ENCODE measurements around the gene THUMPD3.

THUMPD3 gene

DNA sequence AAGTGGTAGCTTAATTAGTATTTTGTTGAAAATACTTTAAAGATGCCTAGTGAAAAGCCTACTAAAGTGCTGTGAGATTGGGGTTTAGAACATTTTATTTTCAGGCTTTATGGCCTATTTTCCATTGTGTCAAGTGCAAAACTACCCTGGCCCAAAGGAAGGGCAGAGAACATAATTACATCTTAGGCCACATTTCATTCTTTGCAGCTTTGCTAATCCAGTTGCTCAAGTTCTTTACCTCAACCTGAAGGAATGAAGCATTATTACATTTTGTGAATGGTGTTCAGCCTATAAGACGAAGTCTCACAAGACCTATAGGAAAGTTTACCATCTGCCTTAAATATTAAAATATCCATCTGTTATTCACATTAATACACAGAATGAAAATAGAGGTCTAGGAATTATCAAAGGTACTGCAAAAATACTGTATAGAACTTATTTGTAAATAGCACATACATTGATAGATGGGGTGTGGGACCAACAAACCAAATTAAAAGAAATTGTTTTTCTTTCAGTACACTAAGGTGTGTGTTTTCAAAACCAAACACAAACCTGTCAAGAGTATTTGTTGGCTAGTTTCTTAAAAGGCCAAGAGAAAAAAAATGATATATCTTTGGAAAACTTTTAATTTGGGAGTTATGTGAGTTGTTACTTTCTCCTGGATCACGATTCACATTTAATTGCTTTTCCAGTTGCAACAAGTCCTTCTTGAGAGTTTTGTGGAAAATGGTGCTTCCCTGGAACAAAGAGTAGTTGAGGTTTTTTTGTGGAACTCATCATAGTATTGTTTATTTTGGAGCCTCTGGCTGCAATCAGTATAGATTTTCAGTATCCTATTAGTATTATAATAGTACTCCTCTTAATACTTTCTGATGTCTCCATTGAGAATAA, 22.6 kb downstream of the THUMPD3 start:
- H3K27ac ChIP-seq, result peak overlapping the region; percentile 49
- TF ChIP-seq, protein P1, sequence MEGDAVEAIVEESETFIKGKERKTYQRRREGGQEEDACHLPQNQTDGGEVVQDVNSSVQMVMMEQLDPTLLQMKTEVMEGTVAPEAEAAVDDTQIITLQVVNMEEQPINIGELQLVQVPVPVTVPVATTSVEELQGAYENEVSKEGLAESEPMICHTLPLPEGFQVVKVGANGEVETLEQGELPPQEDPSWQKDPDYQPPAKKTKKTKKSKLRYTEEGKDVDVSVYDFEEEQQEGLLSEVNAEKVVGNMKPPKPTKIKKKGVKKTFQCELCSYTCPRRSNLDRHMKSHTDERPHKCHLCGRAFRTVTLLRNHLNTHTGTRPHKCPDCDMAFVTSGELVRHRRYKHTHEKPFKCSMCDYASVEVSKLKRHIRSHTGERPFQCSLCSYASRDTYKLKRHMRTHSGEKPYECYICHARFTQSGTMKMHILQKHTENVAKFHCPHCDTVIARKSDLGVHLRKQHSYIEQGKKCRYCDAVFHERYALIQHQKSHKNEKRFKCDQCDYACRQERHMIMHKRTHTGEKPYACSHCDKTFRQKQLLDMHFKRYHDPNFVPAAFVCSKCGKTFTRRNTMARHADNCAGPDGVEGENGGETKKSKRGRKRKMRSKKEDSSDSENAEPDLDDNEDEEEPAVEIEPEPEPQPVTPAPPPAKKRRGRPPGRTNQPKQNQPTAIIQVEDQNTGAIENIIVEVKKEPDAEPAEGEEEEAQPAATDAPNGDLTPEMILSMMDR (IDR thresholded peaks at IDR 0.05), result no peak
- TF ChIP-seq ZFX (IDR thresholded peaks at IDR 0.05; ENCODE audit: borderline replicate concordance), result no peak

GRCh38 chr3:9386078-9386459, 23.2 kb downstream of the THUMPD3 start:
- peak overlapping the region; percentile 49 for H3K27ac ChIP-seq

DNA sequence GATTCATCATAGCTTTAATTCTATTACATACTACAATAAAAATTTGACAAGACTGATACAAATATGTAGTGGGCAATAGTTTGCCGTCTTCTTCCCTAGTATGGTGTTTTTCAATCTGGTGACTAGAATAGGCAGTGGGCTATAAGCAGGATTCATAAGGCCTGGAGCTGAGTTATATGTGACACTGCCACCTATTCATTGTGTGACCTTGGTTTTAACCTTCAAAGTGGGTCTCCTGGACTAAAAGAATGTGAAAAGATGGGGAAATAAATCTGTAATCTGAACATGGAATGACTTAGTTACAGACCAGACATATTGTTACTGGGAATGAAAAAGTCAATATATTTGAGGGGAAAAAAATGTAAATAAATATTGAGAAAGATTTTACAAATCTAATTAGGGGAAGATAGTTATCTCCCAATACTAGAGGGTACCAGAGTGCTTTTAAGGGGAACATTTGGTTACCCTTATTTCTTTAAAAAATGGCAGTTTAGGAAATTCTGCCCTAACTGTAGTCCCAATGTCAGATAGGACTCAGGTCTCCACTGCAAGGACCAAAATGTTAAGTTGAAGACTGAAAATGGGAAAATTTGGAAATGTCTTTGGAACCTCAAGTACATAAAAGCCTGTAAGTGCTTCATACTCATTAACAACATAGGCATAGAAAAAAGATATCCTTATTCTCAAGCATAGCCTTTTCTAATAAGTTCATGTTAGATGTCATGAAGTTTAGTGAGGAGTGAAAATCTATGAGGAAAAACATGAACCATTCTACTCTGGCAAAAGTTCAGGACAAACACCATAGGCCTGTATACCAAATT, 23.9 kb downstream of the THUMPD3 start:
- peak overlapping the region; percentile 49; the same call in 1 of the 2 replicates for H3K27ac ChIP-seq
- TF ChIP-seq ZFX (IDR thresholded peaks at IDR 0.05; ENCODE audit: borderline replicate concordance), result no peak
- TF ChIP-seq, protein P1 (IDR thresholded peaks at IDR 0.05), result no peak

More at GRCh38 chr3:9386078-9386459, 23.2 kb downstream of the THUMPD3 start:
- no peak for TF ChIP-seq ZFX (IDR thresholded peaks at IDR 0.05; ENCODE audit: borderline replicate concordance)
- TF ChIP-seq, protein P1 (IDR thresholded peaks at IDR 0.05), result no peak

DNA sequence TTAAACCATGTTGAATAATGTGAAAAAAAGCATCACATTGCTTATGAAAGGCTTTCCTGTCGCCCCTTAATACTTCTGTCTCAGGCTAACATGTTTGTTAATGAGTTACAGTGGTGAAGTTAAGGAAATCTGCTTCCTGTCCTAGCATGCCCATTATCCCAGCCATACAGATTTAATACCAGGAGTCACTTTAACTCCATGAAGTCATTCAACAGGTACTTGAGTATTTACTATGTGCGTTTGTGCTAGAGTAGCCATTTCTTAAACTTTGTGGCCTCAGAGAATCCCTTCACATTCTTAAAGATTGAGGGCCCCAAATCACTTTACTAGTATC, 24.4 kb downstream of the THUMPD3 start:
- TF ChIP-seq, protein P1 (IDR thresholded peaks at IDR 0.05), result no peak
- no peak for TF ChIP-seq ZFX (IDR thresholded peaks at IDR 0.05; ENCODE audit: borderline replicate concordance)
- peak overlapping the region; percentile 49; the same call in 1 of the 2 replicates for H3K27ac ChIP-seq

DNA sequence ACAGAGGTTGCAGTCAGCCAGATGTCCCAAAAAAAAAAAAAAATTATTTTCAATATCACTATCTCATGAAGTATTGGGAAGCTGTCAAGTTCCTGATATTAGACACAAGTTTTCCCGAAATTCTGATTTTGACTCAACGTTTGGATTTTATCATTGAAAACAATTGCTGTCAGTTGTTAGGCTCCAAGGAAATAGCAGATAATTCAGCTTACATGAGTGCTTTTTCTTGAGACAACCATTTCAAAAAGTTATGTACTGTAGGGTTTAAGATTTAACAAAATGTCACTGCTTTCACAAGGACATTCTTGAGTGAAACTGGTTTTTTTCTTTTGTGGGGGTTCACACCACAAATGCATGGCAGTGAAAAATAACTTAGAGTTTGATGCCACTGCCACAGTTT, 25.3 kb downstream of the THUMPD3 start:
- TF ChIP-seq, protein P1 (IDR thresholded peaks at IDR 0.05), result no peak
- no peak for TF ChIP-seq ZFX (IDR thresholded peaks at IDR 0.05; ENCODE audit: borderline replicate concordance)
- H3K27ac ChIP-seq, result peak overlapping the region; percentile 49; the same call in 1 of the 2 replicates

DNA sequence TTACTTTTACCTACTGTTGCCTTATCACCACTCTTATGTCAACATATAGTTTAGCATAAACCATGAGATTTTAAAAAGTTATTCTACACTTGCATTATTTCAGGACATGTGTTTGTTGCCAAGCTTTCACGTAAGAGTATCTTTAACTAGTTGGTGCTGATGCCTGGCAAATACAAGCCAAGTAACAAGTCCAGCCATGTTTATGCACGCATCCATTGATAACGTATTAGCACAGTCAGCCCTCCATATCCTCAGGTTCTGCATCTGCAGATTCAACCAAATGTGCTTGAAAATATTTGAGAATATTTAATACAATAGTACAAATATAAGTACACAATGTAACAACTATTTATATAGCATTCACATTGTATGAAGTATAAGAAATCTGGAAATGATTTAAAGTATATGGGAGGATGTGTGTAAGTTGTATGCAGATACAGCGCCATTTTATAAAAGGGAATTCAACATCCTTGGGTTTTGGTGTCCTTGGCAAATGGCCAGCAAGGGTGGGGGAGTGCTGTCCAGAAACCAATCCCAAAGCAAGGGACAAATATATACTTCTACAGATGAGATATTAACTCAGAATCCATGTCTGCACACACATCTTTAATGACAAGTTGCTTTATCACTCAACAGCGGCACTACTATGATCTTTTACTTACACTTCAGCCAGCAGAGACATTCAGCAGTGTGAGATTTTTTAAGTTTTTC, 25.9 kb downstream of the THUMPD3 start:
- TF ChIP-seq ZFX (IDR thresholded peaks at IDR 0.05; ENCODE audit: borderline replicate concordance), result no peak
- TF ChIP-seq, protein P1 (IDR thresholded peaks at IDR 0.05), result no peak
- H3K27ac ChIP-seq, result no peak overlapping the region

Data from 22Rv1 (cell line).